K562 (cell line): Measurements from ENCODE around the gene SLC27A4. TPM values are rescaled to one million over a fixed set of nuclear protein-coding genes. Genes with fewer than 3 reads are reported as not detected.

ENCODE experiments used
- ATAC-seq: fragments of 200-7000 bp; cut with Tn5 transposase; 3 replicates; pipeline ENCODE4 v1.9.1; 2020; ENCODE audit warnings: moderate library complexity
- BruUV-seq: library from RNA; stranded (reverse); fragments of 400-500 nt; replicated peaks from 2 replicates; lab custom pipeline; 2021; lab: Mats Ljungman, UMichigan
- CTCF ChIA-PET: fragments of 300-600 bp; formaldehyde crosslinking; extraction: SDS; loops from one replicate; lab custom pipeline; 2021; ENCODE audit warnings: low intra/inter-chr PET ratio; lab: Yijun Ruan, JAX
- POLR2A ChIA-PET: fragments of 300-600, 350-650 bp; sonication (Branson Sonifier 250); formaldehyde crosslinking; extraction: SDS; loops from one replicate; lab custom pipeline; 2021; ENCODE audit warnings: antibody characterized with exemption, inconsistent platforms; lab: Yijun Ruan, JAX
- DNase-seq, 4 experiments: peaks; one replicate each; pipeline versions ENCODE4 v3.0.0 to v3.0.0-alpha.2; 2011 to 2018; ENCODE audit warnings: low spot score in 3 of 4, mixed read lengths in 3 of 4; ENCODE audit errors: extremely low read depth in 1 of 4
- FAIRE-seq: peaks from 2 replicates; lab custom pipeline; 2011; peaks lifted over from hg19 to GRCh38; lab: Jason Lieb, UNC
- H2AFZ ChIP-seq: 2 replicates; pipeline ENCODE4 v1.6.0; 2011; ENCODE audit warnings: low read depth, low read length, control low read depth, inconsistent platforms
- H3K27ac ChIP-seq: fragments of 200-600 bp; 3 replicates; pipeline ENCODE4 v1.8.0; 2011; ENCODE audit warnings: low read depth, mild to moderate bottlenecking, control low read depth, inconsistent platforms, low read length, moderate library complexity, mixed read lengths; ENCODE audit errors: extremely low read depth
- H3K27me3 ChIP-seq, 2 experiments: fragments of 300-600 bp in 1 of 2; 2 replicates in 1 of 2; 3 replicates in 1 of 2; pipeline versions ENCODE4 v1.6.0 to v1.8.0; 2011; ENCODE audit warnings: inconsistent platforms in 2 of 2, low read length in 2 of 2, mild to moderate bottlenecking in 1 of 2, mixed read lengths in 1 of 2, moderate library complexity in 1 of 2; ENCODE audit not compliant: control insufficient read depth in 2 of 2, insufficient read depth in 2 of 2
- H3K36me3 ChIP-seq: fragments of 300-600 bp; 3 replicates; pipeline ENCODE4 v1.8.0; 2011; ENCODE audit warnings: mild to moderate bottlenecking, low read length, inconsistent platforms; ENCODE audit not compliant: control insufficient read depth, insufficient read depth
- H3K4me1 ChIP-seq, 2 experiments: fragments of 200-600 bp in 1 of 2; replicated peaks in 1 of 2; 2 replicates in 1 of 2; 3 replicates in 1 of 2; pipeline versions ENCODE4 v1.5.1 to v1.8.0; 2011; ENCODE audit warnings: inconsistent platforms in 2 of 2, low read length in 2 of 2, mild to moderate bottlenecking in 1 of 2, mixed read lengths in 1 of 2, moderate library complexity in 1 of 2; ENCODE audit not compliant: control insufficient read depth in 2 of 2, insufficient read depth in 2 of 2
- H3K4me2 ChIP-seq: 2 replicates; pipeline ENCODE4 v1.6.1; 2011; ENCODE audit warnings: low read length, control low read depth, inconsistent platforms, mixed read lengths; ENCODE audit not compliant: insufficient read depth
- H3K4me3 ChIP-seq: fragments of 200-600 bp; sonication (generic), shearing (Covaris generic); 2 replicates; pipeline ENCODE4 v1.5.1; 2016; ENCODE audit warnings: control low read depth, inconsistent platforms
- H3K79me2 ChIP-seq: fragments of 200-600 bp; 3 replicates; pipeline ENCODE4 v1.8.0; 2011; ENCODE audit warnings: low read length, inconsistent platforms; ENCODE audit not compliant: control insufficient read depth, insufficient read depth
- H3K9ac ChIP-seq, 2 experiments: 2 replicates each; pipeline versions ENCODE4 v1.6.0 to v1.6.1; 2011; ENCODE audit warnings: low read depth in 2 of 2, low read length in 2 of 2, control low read depth in 1 of 2, inconsistent platforms in 1 of 2, mild to moderate bottlenecking in 1 of 2, mixed read lengths in 1 of 2; ENCODE audit not compliant: insufficient read depth in 1 of 2
- H3K9me1 ChIP-seq: one replicate; pipeline ENCODE4 v1.6.0; 2011; ENCODE audit warnings: inconsistent platforms, mild to moderate bottlenecking, low read length, moderate library complexity; ENCODE audit not compliant: control insufficient read depth, insufficient read depth
- H3K9me3 ChIP-seq: replicated peaks from 2 replicates; pipeline ENCODE4 v1.5.1; 2011; ENCODE audit warnings: low read depth, low read length, inconsistent platforms; ENCODE audit not compliant: control insufficient read depth, insufficient read depth
- H4K20me1 ChIP-seq: replicated peaks from 2 replicates; pipeline ENCODE4 v1.6.1; 2011; ENCODE audit warnings: low read length, inconsistent platforms, mixed read lengths; ENCODE audit not compliant: control insufficient read depth, insufficient read depth
- HSF4 ChIP-seq: fragments of 250-450 bp; sonication (Bioruptor Pico); IDR thresholded peaks from 2 replicates; pipeline ENCODE4 v2.1.2; 2022; ENCODE audit warnings: mild to moderate bottlenecking, moderate library complexity, borderline replicate concordance
- SETDB1 ChIP-seq: IDR thresholded peaks from one replicate; pipeline ENCODE4 v1.6.1; 2012; ENCODE audit warnings: low read length, control low read depth, inconsistent platforms
- SPI1 ChIP-seq: IDR thresholded peaks from 2 replicates; pipeline ENCODE4 v1.6.1; 2011; ENCODE audit warnings: low read depth, low read length, control low read depth, borderline replicate concordance
- WGBS: fragments of 100-300 bp; shearing (Covaris generic); methylation state at CpG from one replicate; pipeline ENCODE4 v1.1.6; 2016; ENCODE audit warnings: low coverage, mixed read lengths; ENCODE audit not compliant: insufficient coverage; ENCODE audit errors: missing lambda C conversion rate; 5-methylcytosine and 5-hydroxymethylcytosine counted together
- in situ Hi-C: fragments of 300-500 bp; cut with MboI; formaldehyde crosslinking; loops from 4 replicates; pipeline ENCODE4 v1.15.0; 2018; ENCODE audit warnings: inconsistent platforms, mixed read lengths
- intact Hi-C: fragments of 100-400 bp; cut with micrococcal nuclease; formaldehyde crosslinking; loops from 2 replicates; pipeline ENCODE4 v1.14.2; 2022
- polyA plus RNA-seq, 8 experiments: library from polyadenylated mRNA; depleted of rRNA in 4 of 8; stranded (reverse) in 5 of 8; unstranded in 3 of 8; fragments of >200 nt; fragmentation: Nextera tagmentation in 2 of 8; fragmentation: Illumina TruSeq in 1 of 8; extraction: Ambion mirVana in 2 of 8; extraction: Trizol in 1 of 8; gene quantifications; 2 replicates each; pipeline versions ENCODE4 v1.2.1 to v1.2.3, GENCODE V29; 2011 to 2014; ENCODE audit warnings: inconsistent platforms in 1 of 8, missing spikeins in 1 of 8
- total RNA-seq, 7 experiments: library from RNA; depleted of rRNA in 6 of 7; stranded (reverse); fragments of >200 nt in 6 of 7; fragmentation: Illumina TruSeq in 2 of 7; extraction: Trizol in 2 of 7; gene quantifications; 2 replicates each; pipeline versions ENCODE4 v1.2.1 to v1.2.3, GENCODE V29; 2011 to 2021; ENCODE audit warnings: low replicate concordance in 1 of 7
- TF ChIP-seq, protein P1 (sequence below): sonication (generic); formaldehyde crosslinking; IDR thresholded peaks from 2 replicates; pipeline ENCODE4 v1.8.0; 2022; ENCODE audit warnings: missing genetic modification reagents, mild to moderate bottlenecking, moderate library complexity, borderline replicate concordance
- TF ChIP-seq, protein P2 (sequence below): fragments of 450-650 bp; IDR thresholded peaks from 2 replicates; pipeline ENCODE4 v1.6.1; 2016; ENCODE audit warnings: antibody characterized with exemption

The SLC27A4 gene
- total and polyA plus RNA-seq, 9 of the 15 experiments (the other 6 are each of a cell fraction or from before 2014, with no cell fraction given): 0.25 to 35.7 (median 14.0) TPM

DNA sequence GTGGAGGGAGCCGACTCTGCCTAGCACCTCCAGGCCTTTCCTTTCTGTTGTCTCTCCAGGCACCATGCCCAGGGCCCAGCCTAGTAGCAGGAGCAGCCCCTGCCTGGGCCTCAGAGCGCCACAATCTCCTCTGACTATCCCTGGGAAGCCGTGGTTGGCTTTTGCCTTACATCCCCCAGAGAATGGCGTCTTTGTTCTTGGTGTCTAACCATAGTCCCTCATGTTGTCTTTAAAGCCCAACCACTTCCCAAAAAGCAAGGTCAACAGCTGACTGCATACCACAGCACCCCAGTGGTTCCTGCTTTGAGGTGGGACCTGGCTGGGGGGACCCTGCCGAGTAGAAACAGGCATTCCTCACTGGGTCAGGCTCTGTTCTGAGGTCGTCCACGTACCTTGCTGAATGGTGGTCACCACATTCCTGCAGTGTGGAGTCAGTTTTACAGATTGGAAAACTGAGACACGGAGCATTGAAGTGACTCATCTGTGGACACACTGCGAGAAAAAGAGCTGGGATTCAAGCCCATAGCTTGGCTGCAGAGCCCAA, 66.6 kb downstream of the SLC27A4 start:
- no peaks in the 10 kb centered on the region for H3K79me2 ChIP-seq
- CTCF ChIA-PET: no interaction called here
- BruUV-seq: no TSS peak

More for the DNA sequence above, 66.6 kb downstream of the SLC27A4 start:
- no peak overlapping the region for H3K4me3 ChIP-seq
- no peak overlapping the region for H2AFZ ChIP-seq
- intact Hi-C loops (no loop called here), in situ Hi-C loops (no loop called here)
- H3K27ac ChIP-seq: no peak overlapping the region
- TF ChIP-seq, protein P1, sequence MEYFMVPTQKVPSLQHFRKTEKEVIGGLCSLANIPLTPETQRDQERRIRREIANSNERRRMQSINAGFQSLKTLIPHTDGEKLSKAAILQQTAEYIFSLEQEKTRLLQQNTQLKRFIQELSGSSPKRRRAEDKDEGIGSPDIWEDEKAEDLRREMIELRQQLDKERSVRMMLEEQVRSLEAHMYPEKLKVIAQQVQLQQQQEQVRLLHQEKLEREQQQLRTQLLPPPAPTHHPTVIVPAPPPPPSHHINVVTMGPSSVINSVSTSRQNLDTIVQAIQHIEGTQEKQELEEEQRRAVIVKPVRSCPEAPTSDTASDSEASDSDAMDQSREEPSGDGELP: peak; percentile 37; the same call in 1 of the 2 replicates
- no peak for TF ChIP-seq SETDB1
- peak; percentile 44; the same call in 1 of the 2 replicates for TF ChIP-seq SPI1
- TF ChIP-seq HSF4 (CRISPR knock-in tag): no peak
- TF ChIP-seq, protein P2, sequence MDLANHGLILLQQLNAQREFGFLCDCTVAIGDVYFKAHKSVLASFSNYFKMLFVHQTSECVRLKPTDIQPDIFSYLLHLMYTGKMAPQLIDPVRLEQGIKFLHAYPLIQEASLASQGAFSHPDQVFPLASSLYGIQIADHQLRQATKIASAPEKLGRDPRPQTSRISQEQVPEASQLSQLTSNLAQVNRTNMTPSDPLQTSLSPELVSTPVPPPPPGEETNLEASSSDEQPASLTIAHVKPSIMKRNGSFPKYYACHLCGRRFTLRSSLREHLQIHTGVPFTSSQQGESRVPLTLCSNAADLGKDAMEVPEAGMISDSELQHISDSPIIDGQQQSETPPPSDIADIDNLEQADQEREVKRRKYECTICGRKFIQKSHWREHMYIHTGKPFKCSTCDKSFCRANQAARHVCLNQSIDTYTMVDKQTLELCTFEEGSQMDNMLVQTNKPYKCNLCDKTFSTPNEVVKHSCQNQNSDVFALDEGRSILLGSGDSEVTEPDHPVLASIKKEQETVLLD: no peak
- no peaks in the 10 kb centered on the region for H3K9me1 ChIP-seq
- peaks cover 0 to 17% of the 10 kb centered on the region in 2 experiments; a peak in 2 of 5 replicates for H3K4me1 ChIP-seq
- no peak overlapping the region for H3K4me2 ChIP-seq
- no peaks in the 10 kb centered on the region for H3K36me3 ChIP-seq
- peaks cover 0 to 11% of the 10 kb centered on the region in 2 experiments; a peak in 2 of 5 replicates for H3K27me3 ChIP-seq
- DNase-seq (no peak), ATAC-seq (no peak), FAIRE-seq (no peak)
- 16% methylated on average over 8 of the region's 9 CpGs for WGBS
- no peaks in the 10 kb centered on the region for H4K20me1 ChIP-seq
- POLR2A ChIA-PET: interaction anchor here (0.6 to 0.8 kb wide), 3 partner anchors 17 to 39 kb away, joined by 3 to 4 read pairs (median 3); no protein-coding TSS in a partner anchor
- no peaks in the 10 kb centered on the region for H3K9me3 ChIP-seq
- peak overlapping the region in 1 of 2 experiments; percentile 83; a peak in 2 of 4 replicates for H3K9ac ChIP-seq
